Activated T-cell treated with anti-CD3 and anti-CD28 coated beads, Interleukin-2, amount 50 U/mL, for 4 hours (primary cell): ENCODE results near the gene GTF2H1. TPM values are rescaled to one million over a fixed set of nuclear protein-coding genes. Genes with fewer than 3 reads are reported as not detected.
"Not testable (repeated sequence)": the region's sequence is repeated elsewhere in the genome, so short reads cannot be mapped to it uniquely, and the experiment has no call there.

Experiments
- ATAC-seq, 2 donors: fragments of 200-7000 bp; cut with Tn5 transposase; one replicate each; pipeline ENCODE4 v1.10.0; 2021
- DNase-seq: peaks from one replicate; pipeline ENCODE4 v3.0.0-alpha.2; 2020
- H3K27me3 Mint-ChIP-seq: one replicate; pipeline ENCODE4 v1.8.0; 2021; ENCODE audit warnings: low read depth, mixed read lengths
- H3K36me3 Mint-ChIP-seq: one replicate; pipeline ENCODE4 v1.8.0; 2022; ENCODE audit warnings: mixed read lengths; ENCODE audit not compliant: insufficient read depth
- H3K4me1 Mint-ChIP-seq: one replicate; pipeline ENCODE4 v1.8.0; 2021; ENCODE audit warnings: low read depth, mixed read lengths
- H3K4me3 Mint-ChIP-seq: one replicate; pipeline ENCODE4 v1.8.0; 2021; ENCODE audit warnings: mild to moderate bottlenecking, moderate library complexity, mixed read lengths
- H3K9me3 Mint-ChIP-seq: one replicate; pipeline ENCODE4 v1.8.0; 2021; ENCODE audit warnings: mixed read lengths
- total RNA-seq, 3 donors: library from RNA; stranded (reverse); gene quantifications; one replicate each; pipeline ENCODE4 v1.2.1, GENCODE V29; 2021

The GTF2H1 gene
- total RNA-seq, 3 donors from 2014 or later: 52.4 to 58.0 (median 56.1) TPM

DNA sequence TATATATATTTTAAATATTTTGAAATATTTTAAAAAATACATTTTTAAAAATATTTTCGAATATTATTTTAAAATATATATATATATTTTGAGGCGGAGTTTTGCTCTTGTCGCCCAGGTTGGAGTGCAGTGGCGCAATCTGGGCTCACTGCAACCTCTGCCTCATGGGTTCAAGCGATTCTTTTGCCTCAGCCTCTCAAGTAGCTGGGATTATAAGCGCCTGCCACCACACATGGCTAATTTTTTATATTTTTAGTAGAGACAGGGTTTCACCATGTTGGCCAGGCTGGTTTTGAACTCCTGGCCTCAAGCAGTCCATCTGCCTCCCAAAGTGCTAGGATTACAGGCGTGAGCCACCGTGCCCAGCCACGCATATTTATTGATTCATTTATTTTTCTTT, 78.7 kb downstream of the GTF2H1 start:
- not testable (repeated sequence) for DNase-seq, H3K4me3 Mint-ChIP-seq, ATAC-seq, H3K27me3 Mint-ChIP-seq, H3K9me3 Mint-ChIP-seq
- peaks cover 53% of the 10 kb centered on the region for H3K36me3 Mint-ChIP-seq
- peaks cover 27% of the 10 kb centered on the region for H3K4me1 Mint-ChIP-seq

DNA sequence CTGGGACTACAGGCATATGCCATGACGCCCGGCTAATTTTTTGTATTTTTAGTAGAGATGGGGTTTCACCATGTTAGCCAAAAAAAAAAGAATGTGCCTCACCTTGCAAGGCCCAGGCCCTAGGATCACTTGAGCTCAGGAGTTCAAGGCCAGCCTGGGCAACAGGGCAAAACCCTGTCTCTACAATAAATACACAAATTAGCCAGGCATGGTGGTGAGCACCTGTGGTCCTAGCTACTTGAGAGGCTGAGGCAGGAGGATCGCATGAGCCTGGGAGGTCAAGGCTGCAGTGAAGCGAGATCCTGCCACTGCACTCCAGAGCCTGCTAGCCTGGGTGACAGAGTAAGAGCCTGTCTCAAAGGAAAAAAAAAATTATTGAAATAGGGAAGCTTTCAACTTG, 81.7 kb downstream of the GTF2H1 start:
- Mint-ChIP-seq H3K27me3 (no peaks in the 10 kb centered on the region), H3K4me3 (no peak overlapping the region), H3K9me3 (no peaks in the 10 kb centered on the region), H3K4me1 (peaks cover 8% of the 10 kb centered on the region), H3K36me3 (peaks cover 41% of the 10 kb centered on the region)
- DNase-seq: no peak
- no peak for ATAC-seq

DNA sequence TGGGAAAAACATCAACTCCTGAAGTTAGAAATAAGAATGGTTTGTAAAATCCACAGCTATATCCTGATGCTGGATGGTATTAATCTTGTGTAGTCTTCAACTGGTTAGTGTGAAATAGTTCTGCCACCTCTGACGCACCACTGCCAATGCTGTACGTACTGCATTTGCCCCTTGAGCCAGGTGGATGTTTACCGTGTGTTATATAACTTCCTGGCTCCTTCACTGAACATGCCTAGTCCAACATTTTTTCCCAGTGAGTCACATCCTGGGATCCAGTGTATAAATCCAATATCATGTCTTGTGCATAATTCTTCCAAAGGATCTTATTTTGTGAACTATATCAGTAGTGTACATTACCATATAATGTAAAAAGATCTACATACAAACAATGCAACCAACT, 85.0 kb downstream of the GTF2H1 start:
- H3K36me3 Mint-ChIP-seq: peaks cover 24% of the 10 kb centered on the region
- ATAC-seq, DNase-seq: not testable (repeated sequence)

DNA sequence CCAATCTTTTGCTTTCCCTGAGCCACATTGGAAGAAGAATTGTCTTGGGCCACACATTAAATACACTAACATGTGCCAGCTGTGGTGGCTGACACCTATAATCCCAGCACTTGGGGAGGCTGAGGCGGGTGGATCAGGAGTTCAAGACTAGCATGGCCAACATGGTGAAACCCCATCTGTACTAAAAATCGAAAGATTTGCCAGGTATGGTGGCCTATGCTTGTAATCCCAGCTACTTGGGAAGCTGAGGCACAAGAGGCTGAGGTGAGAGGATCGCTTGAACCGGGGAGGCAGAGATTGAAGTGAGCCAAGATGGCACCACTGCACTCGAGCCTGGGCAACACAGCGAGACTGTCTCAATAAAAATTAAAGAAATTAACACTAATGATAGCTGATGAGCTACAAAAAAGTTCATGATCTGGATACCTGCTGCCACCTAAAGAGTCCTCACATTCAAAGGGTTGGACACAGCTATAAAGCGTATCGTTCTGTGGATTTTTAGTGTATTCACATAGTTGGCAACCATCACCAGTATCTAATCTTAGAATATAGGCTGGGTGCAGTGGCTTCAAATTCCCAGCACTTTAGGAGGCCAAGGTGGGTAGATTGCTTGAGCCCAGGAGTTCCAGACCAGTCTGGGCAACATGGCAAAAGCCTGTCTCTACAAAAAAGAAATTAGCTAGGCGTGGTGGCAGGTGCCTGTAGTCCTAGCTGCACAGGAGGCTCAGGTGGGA, 86.4 kb downstream of the GTF2H1 start:
- ATAC-seq: peak in 1 of 2 donors; percentile 19
- Mint-ChIP-seq H3K4me3 (no peak overlapping the region), H3K9me3 (no peaks in the 10 kb centered on the region), H3K4me1 (peaks cover 5% of the 10 kb centered on the region), H3K27me3 (no peaks in the 10 kb centered on the region), H3K36me3 (peaks cover 13% of the 10 kb centered on the region)
- DNase-seq: no peak

More for the DNA sequence above, 85.0 kb downstream of the GTF2H1 start:
- not testable (repeated sequence) for H3K4me3 Mint-ChIP-seq, H3K27me3 Mint-ChIP-seq, H3K9me3 Mint-ChIP-seq, H3K4me1 Mint-ChIP-seq

DNA sequence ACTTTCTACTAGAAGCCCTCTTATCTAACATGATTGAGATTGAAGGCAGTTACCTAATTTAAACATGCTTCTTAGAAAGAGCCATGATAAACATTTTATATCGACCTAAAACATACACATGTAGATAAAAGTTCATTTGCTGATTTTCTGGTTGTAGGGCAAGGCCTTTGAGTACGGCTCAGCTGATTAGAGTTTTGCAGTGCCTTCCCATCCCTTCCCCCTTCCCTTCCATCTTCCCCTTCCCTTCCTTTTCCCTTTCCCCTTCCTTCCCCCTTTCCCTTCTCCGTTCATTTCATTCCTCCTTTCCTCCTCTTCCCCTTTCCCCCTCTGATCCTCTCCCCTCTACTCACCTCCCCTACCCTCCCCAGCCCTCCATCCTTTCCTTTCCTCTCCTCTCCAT, 94.1 kb downstream of the GTF2H1 start:
- Mint-ChIP-seq H3K4me3 (no peak overlapping the region), H3K9me3 (no peaks in the 10 kb centered on the region), H3K4me1 (peaks cover 9% of the 10 kb centered on the region), H3K36me3 (no peaks in the 10 kb centered on the region), H3K27me3 (no peaks in the 10 kb centered on the region)
- ATAC-seq (no peak), DNase-seq (no peak)

Other genes with a start within 250 kb of the GTF2H1 start
- 10 to 100 TPM; 35.0 to 36.3 (median 35.8) TPM for gene SAAL1, start 216.5 kb upstream of the GTF2H1 start, total RNA-seq
- not detected for gene MRGPRX3, start 190.0 kb upstream of the GTF2H1 start, total RNA-seq
- gene MRGPRX4, start 149.7 kb upstream of the GTF2H1 start, total RNA-seq: not detected
- gene SAA4, start 85.8 kb upstream of the GTF2H1 start, total RNA-seq: not detected
- gene SAA2, start 73.9 kb upstream of the GTF2H1 start, total RNA-seq: 1 to 10 TPM; 4.5 to 6.3 (median 5.0) TPM
- gene SAA1, start 56.3 kb upstream of the GTF2H1 start, total RNA-seq: 1 to 10 TPM; 4.3 to 6.1 (median 5.6) TPM
- gene HPS5, start 427 bp upstream of the GTF2H1 start, total RNA-seq: 10 to 100 TPM; 15.9 to 17.3 (median 16.0) TPM
- gene LDHA, start 72.0 kb downstream of the GTF2H1 start, total RNA-seq: 1,000 to 10,000 TPM; 1,291 to 1,542 (median 1,369) TPM
- gene LDHC, start 89.8 kb downstream of the GTF2H1 start, total RNA-seq: 1 to 10 TPM in 1 of 3 donors, not detected in 2; 1.8 TPM
- not detected for gene LDHAL6A, start 133.3 kb downstream of the GTF2H1 start, total RNA-seq
- 10 to 100 TPM; 44.9 to 48.1 (median 45.4) TPM for gene TSG101, start 204.4 kb downstream of the GTF2H1 start, total RNA-seq